Natural killer cell (primary cell): ENCODE results near the gene CAPN8. TPM values are rescaled to one million over a fixed set of nuclear protein-coding genes. Genes with fewer than 3 reads are reported as not detected.
A peak's percentile ranks its signal among the peaks of the same experiment; 100 is the strongest.

Experiments
- ATAC-seq, 3 donors: fragments of 150-1000 bp in 2 of 3; fragments of 200-7000 bp in 1 of 3; cut with Tn5 transposase; 1 replicate in 1 of 3; 2 replicates in 2 of 3; pipeline ENCODE4 v1.10.0; 2021; ENCODE audit warnings: mild to moderate bottlenecking in 2 of 3, moderate library complexity in 2 of 3
- DNase-seq, 2 donors: peaks; one replicate each; pipeline versions ENCODE4 v3.0.0 to v3.0.0-alpha.2; 2013 to 2021; ENCODE audit warnings: mixed read lengths in 1 of 2
- H3K27ac ChIP-seq: one replicate; pipeline ENCODE4 v1.5.1; 2013; ENCODE audit warnings: mild to moderate bottlenecking, low read length
- H3K27me3 ChIP-seq: one replicate; pipeline ENCODE4 v1.6.1; 2013; ENCODE audit warnings: low read length; ENCODE audit not compliant: control insufficient read depth, insufficient read depth
- H3K36me3 ChIP-seq: one replicate; pipeline ENCODE4 v1.6.1; 2013; ENCODE audit warnings: low read length; ENCODE audit not compliant: control insufficient read depth, insufficient read depth
- H3K4me1 ChIP-seq: one replicate; pipeline ENCODE4 v1.6.1; 2013; ENCODE audit warnings: low read length; ENCODE audit not compliant: control insufficient read depth, insufficient read depth
- H3K4me3 ChIP-seq: one replicate; pipeline ENCODE4 v1.5.1; 2013; ENCODE audit warnings: low read length
- H3K9me3 ChIP-seq: one replicate; pipeline ENCODE4 v1.6.1; 2013; ENCODE audit warnings: low read length; ENCODE audit not compliant: control insufficient read depth, insufficient read depth
- H3K27ac Mint-ChIP-seq, 2 donors: one replicate each; pipeline ENCODE4 v1.8.0; 2022; ENCODE audit warnings: mild to moderate bottlenecking in 2 of 2, mixed read lengths in 2 of 2, moderate library complexity in 1 of 2
- H3K27me3 Mint-ChIP-seq, 2 donors: one replicate each; pipeline ENCODE4 v1.8.0; 2022; ENCODE audit warnings: low read depth in 2 of 2, mixed read lengths in 2 of 2
- H3K36me3 Mint-ChIP-seq: one replicate; pipeline ENCODE4 v1.8.0; 2022; ENCODE audit warnings: mixed read lengths
- H3K4me1 Mint-ChIP-seq, 2 donors: one replicate each; pipeline ENCODE4 v1.8.0; 2022; ENCODE audit warnings: mixed read lengths in 2 of 2
- H3K4me3 Mint-ChIP-seq: one replicate; pipeline ENCODE4 v1.8.0; 2022; ENCODE audit warnings: mild to moderate bottlenecking, moderate library complexity, mixed read lengths
- H3K9me3 Mint-ChIP-seq, 2 donors: one replicate each; pipeline ENCODE4 v1.8.0; 2022; ENCODE audit warnings: mixed read lengths in 2 of 2
- WGBS: methylation state at CpG from one replicate; pipeline ENCODE4 v1.1.7; 2013; ENCODE audit warnings: missing lambda C conversion rate; ENCODE audit not compliant: insufficient coverage; 5-methylcytosine and 5-hydroxymethylcytosine counted together
- intact Hi-C: fragments of 100-400 bp; cut with micrococcal nuclease; formaldehyde crosslinking; loops from one replicate; pipeline ENCODE4 v1.14.2; 2022
- total RNA-seq, 4 donors: library from RNA; stranded (reverse); fragments of 120-200 nt in 1 of 4; gene quantifications; one replicate each; pipeline versions ENCODE4 v1.2.3 to v1.2.4, GENCODE V29; 2013 to 2022
- TF ChIP-seq, protein P1 (sequence below): fragments of 200-600 bp; IDR thresholded peaks from one replicate; pipeline ENCODE4 v1.8.0; 2022; ENCODE audit warnings: antibody characterized with exemption

The CAPN8 gene
- total RNA-seq, 3 donors from 2014 or later (not counting 1 experiment from before 2014, with no cell fraction given), result 0.18 to 6.7 (median 0.84) TPM

DNA sequence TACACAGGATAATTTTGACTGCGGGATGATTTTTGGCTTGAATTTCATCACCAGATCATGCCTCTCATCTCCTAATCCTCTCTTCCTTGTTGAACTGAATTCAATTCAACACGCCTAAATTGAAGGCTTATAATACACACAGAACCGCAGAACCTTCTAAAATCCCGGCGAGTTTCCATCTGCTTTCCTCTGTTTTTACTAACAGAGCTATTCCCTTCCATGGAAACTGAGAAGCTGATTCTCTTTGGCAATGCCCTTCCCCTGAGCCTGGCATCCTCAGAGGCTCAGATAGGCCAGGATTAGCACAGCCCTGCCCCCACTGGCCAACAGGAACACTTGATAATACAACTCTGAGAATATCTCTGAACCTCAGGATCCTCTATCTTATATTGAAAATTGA is 130.2 kb downstream of the CAPN8 start:
- H3K9me3 ChIP-seq, result no peaks in the 10 kb centered on the region
- 95% methylated on average over 5 of the region's 5 CpGs for WGBS
- no peak overlapping the region for H3K4me3 ChIP-seq
- no peaks in the 10 kb centered on the region for H3K27me3 ChIP-seq
- TF ChIP-seq, protein P1, sequence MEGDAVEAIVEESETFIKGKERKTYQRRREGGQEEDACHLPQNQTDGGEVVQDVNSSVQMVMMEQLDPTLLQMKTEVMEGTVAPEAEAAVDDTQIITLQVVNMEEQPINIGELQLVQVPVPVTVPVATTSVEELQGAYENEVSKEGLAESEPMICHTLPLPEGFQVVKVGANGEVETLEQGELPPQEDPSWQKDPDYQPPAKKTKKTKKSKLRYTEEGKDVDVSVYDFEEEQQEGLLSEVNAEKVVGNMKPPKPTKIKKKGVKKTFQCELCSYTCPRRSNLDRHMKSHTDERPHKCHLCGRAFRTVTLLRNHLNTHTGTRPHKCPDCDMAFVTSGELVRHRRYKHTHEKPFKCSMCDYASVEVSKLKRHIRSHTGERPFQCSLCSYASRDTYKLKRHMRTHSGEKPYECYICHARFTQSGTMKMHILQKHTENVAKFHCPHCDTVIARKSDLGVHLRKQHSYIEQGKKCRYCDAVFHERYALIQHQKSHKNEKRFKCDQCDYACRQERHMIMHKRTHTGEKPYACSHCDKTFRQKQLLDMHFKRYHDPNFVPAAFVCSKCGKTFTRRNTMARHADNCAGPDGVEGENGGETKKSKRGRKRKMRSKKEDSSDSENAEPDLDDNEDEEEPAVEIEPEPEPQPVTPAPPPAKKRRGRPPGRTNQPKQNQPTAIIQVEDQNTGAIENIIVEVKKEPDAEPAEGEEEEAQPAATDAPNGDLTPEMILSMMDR, result no peak
- no peaks in the 10 kb centered on the region for H3K36me3 Mint-ChIP-seq
- no peak overlapping the region for H3K27ac ChIP-seq
- no peaks in the 10 kb centered on the region for H3K9me3 Mint-ChIP-seq
- H3K36me3 ChIP-seq, result no peaks in the 10 kb centered on the region
- no peak for ATAC-seq
- peaks cover 22 to 38% of the 10 kb centered on the region in 2 donors for H3K27me3 Mint-ChIP-seq
- H3K4me1 ChIP-seq, result no peaks in the 10 kb centered on the region
- H3K27ac Mint-ChIP-seq, result no peak overlapping the region
- intact Hi-C loops, result no loop called here
- H3K4me3 Mint-ChIP-seq, result no peak overlapping the region
- DNase-seq, result no peak
- H3K4me1 Mint-ChIP-seq, result no peaks in the 10 kb centered on the region

DNA sequence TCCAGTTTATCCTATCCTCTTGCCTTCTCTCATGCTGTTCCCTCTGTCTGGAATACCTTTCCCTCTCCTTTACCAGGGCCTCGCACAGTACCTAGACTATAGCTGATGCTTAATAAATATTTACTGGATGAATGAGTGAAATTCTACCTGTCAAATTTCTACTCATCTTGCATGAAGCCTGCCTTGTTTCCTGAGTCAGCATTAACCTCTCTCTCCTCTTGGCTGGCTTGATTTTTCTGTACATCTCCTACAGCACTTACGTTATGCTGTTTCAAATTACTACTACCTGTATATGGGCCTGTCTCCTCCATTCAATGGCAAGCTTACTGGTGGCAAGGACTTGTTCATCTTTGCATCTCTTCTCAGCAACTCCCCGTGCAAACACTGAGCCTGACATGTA is 130.8 kb downstream of the CAPN8 start:
- H3K36me3 ChIP-seq, result no peaks in the 10 kb centered on the region
- WGBS, result 88% methylated on average over 2 of the region's 3 CpGs
- H3K4me3 ChIP-seq, result no peak overlapping the region
- no peaks in the 10 kb centered on the region for H3K27me3 ChIP-seq
- ATAC-seq (no peak), DNase-seq (no peak)
- Mint-ChIP-seq H3K27me3 (peaks cover 22 to 38% of the 10 kb centered on the region in 2 donors), H3K27ac (no peak overlapping the region), H3K4me3 (no peak overlapping the region), H3K4me1 (no peaks in the 10 kb centered on the region), H3K36me3 (no peaks in the 10 kb centered on the region), H3K9me3 (no peaks in the 10 kb centered on the region)
- no peaks in the 10 kb centered on the region for H3K4me1 ChIP-seq
- no peaks in the 10 kb centered on the region for H3K9me3 ChIP-seq
- H3K27ac ChIP-seq, result no peak overlapping the region
- TF ChIP-seq, protein P1, result no peak
- intact Hi-C loops, result no loop called here

DNA sequence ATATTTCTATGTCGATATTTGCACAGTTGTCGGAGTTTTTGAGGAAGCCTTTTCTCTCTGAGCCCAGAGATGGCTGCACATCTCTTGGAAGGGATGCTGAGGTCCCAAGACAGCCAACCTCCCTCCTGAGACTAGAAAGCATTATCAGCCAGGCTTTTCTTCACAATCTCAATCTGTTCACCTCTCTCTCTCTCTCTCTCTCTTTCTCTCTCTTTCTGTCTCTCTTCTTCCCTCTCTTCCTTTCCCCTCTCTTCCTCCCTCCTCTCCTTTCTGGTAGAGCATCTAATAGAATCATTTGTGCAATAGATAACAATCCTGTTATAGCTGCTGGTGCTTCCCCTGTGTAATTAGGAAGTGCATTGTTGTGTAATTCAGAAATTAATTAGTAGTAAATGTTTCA is 131.8 kb downstream of the CAPN8 start:
- peaks cover 28 to 46% of the 10 kb centered on the region in 2 donors for H3K27me3 Mint-ChIP-seq
- intact Hi-C loops, result no loop called here
- H3K27ac Mint-ChIP-seq, result no peak overlapping the region
- 0% methylated on average over 1 of the region's 2 CpGs for WGBS
- no peak for DNase-seq
- ATAC-seq, result no peak
- H3K9me3 Mint-ChIP-seq, result no peaks in the 10 kb centered on the region
- no peak overlapping the region for H3K27ac ChIP-seq
- no peaks in the 10 kb centered on the region for H3K4me1 ChIP-seq
- no peaks in the 10 kb centered on the region for H3K36me3 ChIP-seq
- H3K4me3 Mint-ChIP-seq, result no peak overlapping the region
- no peak overlapping the region for H3K4me3 ChIP-seq
- no peaks in the 10 kb centered on the region for H3K36me3 Mint-ChIP-seq
- H3K9me3 ChIP-seq, result no peaks in the 10 kb centered on the region
- no peaks in the 10 kb centered on the region for H3K4me1 Mint-ChIP-seq
- TF ChIP-seq, protein P1, result no peak
- no peaks in the 10 kb centered on the region for H3K27me3 ChIP-seq

DNA sequence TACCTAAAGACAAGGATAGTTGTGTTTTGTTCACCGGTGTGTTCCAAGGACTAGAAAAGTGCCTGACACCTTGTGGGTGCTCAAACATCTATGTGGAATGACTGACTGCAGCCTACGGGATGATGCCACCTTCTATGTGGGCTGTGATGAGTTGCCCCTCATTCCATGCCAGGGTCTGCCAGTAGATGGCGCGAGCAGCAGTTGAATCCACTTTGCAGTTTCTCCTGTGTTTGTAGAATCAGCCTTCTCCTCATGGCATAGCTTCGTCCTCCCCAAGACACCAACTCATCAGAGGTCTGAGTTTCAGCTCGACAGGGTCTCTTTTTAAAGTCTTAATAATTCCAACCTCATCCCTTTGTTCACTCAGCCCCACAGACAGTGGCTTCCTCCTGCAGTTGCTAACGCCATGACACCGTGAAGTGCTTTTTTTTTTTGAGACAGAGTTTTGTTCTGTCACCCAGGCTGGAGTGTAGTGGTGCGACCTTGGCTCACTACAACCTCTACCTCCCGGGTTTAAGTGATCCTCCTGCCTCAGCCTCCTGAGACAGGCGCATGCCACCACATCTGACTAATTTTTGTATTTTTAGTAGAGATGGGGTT is 133.7 kb downstream of the CAPN8 start:
- Mint-ChIP-seq H3K27ac (no peak overlapping the region), H3K4me3 (no peak overlapping the region), H3K27me3 (peaks cover 32 to 62% of the 10 kb centered on the region in 2 donors), H3K9me3 (no peaks in the 10 kb centered on the region), H3K4me1 (no peaks in the 10 kb centered on the region), H3K36me3 (no peaks in the 10 kb centered on the region)
- Histone ChIP-seq H3K4me3 (no peak overlapping the region), H3K4me1 (no peaks in the 10 kb centered on the region), H3K27me3 (no peaks in the 10 kb centered on the region), H3K9me3 (no peaks in the 10 kb centered on the region), H3K27ac (no peak overlapping the region), H3K36me3 (no peaks in the 10 kb centered on the region)
- DNase-seq, result peak; percentile 19 to 56
- 43% methylated on average over 10 of the region's 11 CpGs for WGBS
- ATAC-seq, result peak in 2 of 3 donors; percentile 34 to 51
- TF ChIP-seq, protein P1, result peak; percentile 30
- intact Hi-C loops, result no loop called here
